GM18870 (cell line): ENCODE results near the gene CFAP47.
"Not testable (repeated sequence)": the region's sequence is repeated elsewhere in the genome, so short reads cannot be mapped to it uniquely, and the experiment has no call there.

Experiments
- ATAC-seq: cut with Tn5 transposase; IDR thresholded peaks from one replicate; pipeline ENCODE4 v1.9.1; 2021; ENCODE audit warnings: moderate library complexity; ENCODE audit not compliant: unreplicated experiment

The CFAP47 gene

GRCh38 chrX:36214924-36215323, 295.4 kb downstream of the CFAP47 start:
- ATAC-seq, result no peak

- ATAC-seq, result no peak
Observed at GRCh38 chrX:36218801-36219200, 299.3 kb downstream of the CFAP47 start.

- not testable (repeated sequence) for ATAC-seq
Observed at GRCh38 chrX:36234840-36235528, 315.4 kb downstream of the CFAP47 start.

- ATAC-seq, result no peak
Observed at GRCh38 chrX:36241397-36241796, 321.9 kb downstream of the CFAP47 start.

- no peak for ATAC-seq
Observed at GRCh38 chrX:36266155-36266554, 346.6 kb downstream of the CFAP47 start.

GRCh38 chrX:36310136-36310535, 390.6 kb downstream of the CFAP47 start:
- ATAC-seq, result no peak

GRCh38 chrX:36314303-36314702, 394.8 kb downstream of the CFAP47 start:
- no peak for ATAC-seq

GRCh38 chrX:36334572-36334971, 415.0 kb downstream of the CFAP47 start:
- ATAC-seq, result no peak

GRCh38 chrX:36336751-36337150, 417.2 kb downstream of the CFAP47 start:
- no peak for ATAC-seq

- ATAC-seq, result no peak
Observed at GRCh38 chrX:36344301-36344700, 424.8 kb downstream of the CFAP47 start.

- ATAC-seq, result no peak
Observed at GRCh38 chrX:36348509-36348908, 429.0 kb downstream of the CFAP47 start.

GRCh38 chrX:36357855-36358254, 438.3 kb downstream of the CFAP47 start:
- ATAC-seq, result no peak

- ATAC-seq, result no peak
Observed at GRCh38 chrX:36364262-36364661, 444.7 kb downstream of the CFAP47 start.

- no peak for ATAC-seq
Observed at GRCh38 chrX:36383495-36383894, 464.0 kb downstream of the CFAP47 start.

GRCh38 chrX:36388901-36389300, 469.4 kb downstream of the CFAP47 start:
- ATAC-seq, result no peak

- ATAC-seq, result no peak
Observed at GRCh38 chrX:36401774-36402173, 482.2 kb downstream of the CFAP47 start.

- ATAC-seq, result no peak
Observed at GRCh38 chrX:36407836-36408235, 488.3 kb downstream of the CFAP47 start.

GRCh38 chrX:36414056-36414455, 494.5 kb downstream of the CFAP47 start:
- ATAC-seq, result no peak

GRCh38 chrX:36422368-36422767, 502.8 kb downstream of the CFAP47 start:
- no peak for ATAC-seq

- no peak for ATAC-seq
Observed at GRCh38 chrX:36431819-36432218, 512.3 kb downstream of the CFAP47 start.

- no peak for ATAC-seq
Observed at GRCh38 chrX:36434522-36434921, 515.0 kb downstream of the CFAP47 start.
